Mononuclear cell (primary cell): ENCODE measurements around the gene MAP7. TPM values are rescaled to one million over a fixed set of nuclear protein-coding genes. Genes with fewer than 3 reads are reported as not detected.
"Not testable (repeated sequence)": the region's sequence is repeated elsewhere in the genome, so short reads cannot be mapped to it uniquely, and the experiment has no call there.

ENCODE experiments used
- H3K27me3 ChIP-seq: 2 replicates; pipeline ENCODE4 v1.6.0; 2011; ENCODE audit warnings: low read length, control low read depth; ENCODE audit not compliant: insufficient read depth
- H3K4me1 ChIP-seq: 2 replicates; pipeline ENCODE4 v1.5.1; 2011; ENCODE audit warnings: mild to moderate bottlenecking, low read length, control low read depth; ENCODE audit not compliant: insufficient read depth
- H3K4me3 ChIP-seq: 2 replicates; pipeline ENCODE4 v1.5.1; 2011; ENCODE audit warnings: mild to moderate bottlenecking, low read length, moderate library complexity
- H3K9me3 ChIP-seq: 2 replicates; pipeline ENCODE4 v1.5.1; 2011; ENCODE audit warnings: low read depth, mild to moderate bottlenecking, control low read depth, low read length
- total RNA-seq: library from RNA; depleted of rRNA; stranded (reverse); fragments of >200 nt; gene quantifications from one replicate; pipeline ENCODE4 v1.2.3, GENCODE V29; 2012

Gene MAP7
- total RNA-seq, 1 donor, result 0.31 TPM

GRCh38 chr6:136317971-136318370, 232.3 kb downstream of the MAP7 start:
- no peaks in the 10 kb centered on the region for H3K27me3 ChIP-seq
- no peaks in the 10 kb centered on the region for H3K4me1 ChIP-seq
- H3K4me3 ChIP-seq, result no peak overlapping the region
- no peaks in the 10 kb centered on the region for H3K9me3 ChIP-seq

- no peaks in the 10 kb centered on the region for H3K4me1 ChIP-seq
- H3K4me3 ChIP-seq, result no peak overlapping the region
- no peaks in the 10 kb centered on the region for H3K27me3 ChIP-seq
- H3K9me3 ChIP-seq, result no peaks in the 10 kb centered on the region
Measured at GRCh38 chr6:136317021-136317694, 233.1 kb downstream of the MAP7 start.

DNA sequence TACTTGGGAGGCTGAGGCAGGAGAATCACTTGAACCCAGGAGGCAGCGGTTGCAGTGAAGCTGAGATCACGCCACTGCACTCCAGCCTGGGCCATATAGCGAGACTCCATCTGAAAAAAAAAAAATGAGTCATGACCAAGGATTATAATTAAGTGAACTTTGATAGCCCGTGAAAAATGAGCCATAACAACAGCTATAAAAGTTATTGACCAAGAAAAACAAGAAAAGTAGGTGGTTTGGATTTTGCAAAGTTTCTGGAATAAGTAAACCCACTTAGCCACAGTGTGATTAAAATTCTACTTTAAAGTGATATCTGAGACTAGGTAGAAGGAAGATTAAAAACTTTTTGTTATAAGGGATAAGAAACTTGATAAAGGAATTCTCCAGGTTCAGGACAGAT, 234.6 kb downstream of the MAP7 start:
- H3K27me3 ChIP-seq, result no peaks in the 10 kb centered on the region
- no peaks in the 10 kb centered on the region for H3K4me1 ChIP-seq
- no peak overlapping the region for H3K4me3 ChIP-seq
- H3K9me3 ChIP-seq, result no peaks in the 10 kb centered on the region

DNA sequence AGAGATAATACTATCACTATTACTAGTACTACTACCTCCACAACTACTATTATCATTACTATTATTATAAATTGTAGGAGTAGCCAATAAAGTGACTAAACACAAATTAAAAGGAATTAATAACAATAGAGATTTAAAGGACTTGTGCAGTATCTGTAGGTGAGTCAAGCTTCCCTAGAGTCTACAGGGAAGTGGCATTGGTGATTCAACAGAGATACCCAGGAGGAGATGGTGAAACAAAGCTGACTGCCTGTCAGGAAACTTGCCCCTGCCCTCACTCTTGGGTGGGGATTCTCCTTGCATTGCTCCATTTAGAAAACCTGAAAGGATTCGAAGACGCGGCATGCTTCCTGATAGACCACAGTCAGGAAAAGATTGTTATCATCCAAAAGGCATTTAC, 237.2 kb downstream of the MAP7 start:
- H3K4me1 ChIP-seq, result no peaks in the 10 kb centered on the region
- no peaks in the 10 kb centered on the region for H3K27me3 ChIP-seq
- no peaks in the 10 kb centered on the region for H3K9me3 ChIP-seq
- no peak overlapping the region for H3K4me3 ChIP-seq

DNA sequence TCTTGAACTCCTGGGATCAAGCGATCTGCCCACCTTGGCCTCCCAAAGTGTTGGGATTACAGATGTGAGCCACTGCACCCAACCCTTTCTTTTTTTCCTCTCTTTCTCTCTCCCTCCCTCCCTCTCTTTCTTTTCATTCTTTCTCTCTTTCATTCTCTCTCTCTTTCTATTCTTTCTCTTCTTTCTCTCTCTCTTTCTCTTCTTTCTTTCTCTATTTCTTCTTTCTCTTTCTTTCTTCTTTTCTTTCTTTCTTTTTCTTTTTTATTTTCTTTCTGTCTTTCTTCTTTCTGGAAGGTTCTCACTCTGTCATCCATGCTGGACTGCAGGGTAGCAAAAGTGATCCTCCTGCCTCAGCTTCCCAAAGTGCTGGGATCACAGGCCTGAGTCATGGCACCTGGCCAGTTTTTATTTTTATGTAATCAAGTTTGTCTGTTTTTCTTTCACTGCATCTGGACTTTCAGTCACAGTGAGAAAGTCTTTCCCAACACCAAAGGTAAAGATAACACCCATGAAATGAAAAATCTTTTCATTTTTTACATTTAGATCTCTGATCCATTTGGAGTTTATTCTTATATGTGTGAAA, 240.4 kb downstream of the MAP7 start:
- no peaks in the 10 kb centered on the region for H3K9me3 ChIP-seq
- no peak overlapping the region for H3K4me3 ChIP-seq
- no peaks in the 10 kb centered on the region for H3K27me3 ChIP-seq
- H3K4me1 ChIP-seq, result no peaks in the 10 kb centered on the region

- Histone ChIP-seq H3K9me3 (no peaks in the 10 kb centered on the region), H3K4me3 (no peak overlapping the region), H3K4me1 (no peaks in the 10 kb centered on the region), H3K27me3 (no peaks in the 10 kb centered on the region)
Measured at GRCh38 chr6:136309171-136309570, 241.1 kb downstream of the MAP7 start.

DNA sequence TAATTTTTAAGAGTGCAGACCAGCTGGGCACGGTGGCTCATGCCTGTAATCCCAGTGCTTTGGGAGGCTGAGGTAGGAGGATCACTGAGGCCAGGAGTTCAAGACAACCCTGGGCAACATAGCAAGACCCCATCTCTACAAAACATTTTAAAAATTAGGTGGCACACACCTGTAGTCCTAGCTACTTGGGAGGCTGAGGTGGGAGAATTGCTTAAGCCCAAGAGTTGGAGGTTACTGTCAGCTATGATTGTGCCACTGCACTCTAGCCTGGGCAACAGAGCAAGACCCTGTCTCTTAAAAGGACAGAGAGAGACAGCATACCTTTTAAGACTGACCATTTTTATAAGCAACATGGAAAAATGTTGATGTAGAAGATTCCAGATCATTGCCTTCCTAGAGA, 241.8 kb downstream of the MAP7 start:
- H3K9me3 ChIP-seq, H3K4me3 ChIP-seq, H3K27me3 ChIP-seq, H3K4me1 ChIP-seq: not testable (repeated sequence)

GRCh38 chr6:136307351-136307750, 242.9 kb downstream of the MAP7 start:
- Histone ChIP-seq H3K4me1 (no peaks in the 10 kb centered on the region), H3K4me3 (no peak overlapping the region), H3K9me3 (no peaks in the 10 kb centered on the region), H3K27me3 (no peaks in the 10 kb centered on the region)

GRCh38 chr6:136306466-136306865, 243.8 kb downstream of the MAP7 start:
- no peaks in the 10 kb centered on the region for H3K9me3 ChIP-seq
- H3K27me3 ChIP-seq, result no peaks in the 10 kb centered on the region
- no peak overlapping the region for H3K4me3 ChIP-seq
- H3K4me1 ChIP-seq, result no peaks in the 10 kb centered on the region

DNA sequence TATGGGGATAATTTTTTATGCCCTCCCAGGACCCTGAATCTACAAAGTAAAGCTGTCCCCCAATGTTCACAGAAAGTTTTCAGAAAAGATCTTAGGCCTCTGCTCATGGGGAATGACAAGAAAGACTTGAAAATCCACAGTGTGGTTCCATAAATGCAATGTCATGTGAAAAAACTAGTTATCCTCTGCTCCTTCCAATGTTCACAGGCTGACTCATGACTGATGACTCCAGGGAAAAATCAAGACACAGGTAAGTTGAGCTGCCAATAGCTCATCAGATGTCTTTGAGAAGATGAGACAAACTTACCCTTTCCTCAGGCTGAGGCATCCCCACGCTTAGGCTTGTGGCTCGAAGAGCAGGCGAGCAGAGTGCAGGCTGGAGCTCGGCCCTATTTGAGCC, 245.8 kb downstream of the MAP7 start:
- H3K27me3 ChIP-seq, result no peaks in the 10 kb centered on the region
- H3K4me1 ChIP-seq, result no peaks in the 10 kb centered on the region

GRCh38 chr6:136303516-136303915, 246.7 kb downstream of the MAP7 start:
- H3K9me3 ChIP-seq, result no peaks in the 10 kb centered on the region
- H3K4me1 ChIP-seq, result no peaks in the 10 kb centered on the region
- H3K4me3 ChIP-seq, result no peak overlapping the region
- no peaks in the 10 kb centered on the region for H3K27me3 ChIP-seq

More for the DNA sequence above, 245.8 kb downstream of the MAP7 start:
- Histone ChIP-seq H3K4me3 (no peak overlapping the region), H3K9me3 (no peaks in the 10 kb centered on the region)

DNA sequence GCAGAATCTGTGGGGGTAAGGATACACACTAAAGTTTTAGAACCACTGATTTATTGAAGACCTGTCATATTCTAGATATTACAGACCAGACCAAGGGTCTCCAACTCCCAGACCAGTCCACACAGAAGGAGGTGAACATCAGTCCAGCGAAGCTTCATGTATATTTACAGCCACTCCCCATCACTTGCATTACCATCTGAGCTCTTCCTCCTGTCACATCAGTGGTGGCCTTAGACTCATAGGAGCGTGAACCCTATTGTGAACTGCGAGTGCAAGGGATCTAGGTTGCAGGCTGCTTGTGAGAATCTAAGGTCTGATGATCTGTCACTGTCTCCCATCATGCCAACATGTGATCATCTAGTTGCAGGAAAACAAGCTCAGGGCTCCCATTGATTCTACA, 255.6 kb downstream of the MAP7 start:
- H3K9me3 ChIP-seq, result no peaks in the 10 kb centered on the region
- no peaks in the 10 kb centered on the region for H3K27me3 ChIP-seq
- no peak overlapping the region for H3K4me3 ChIP-seq
- H3K4me1 ChIP-seq, result peaks cover 13% of the 10 kb centered on the region

Other genes starting within 250 kb of the MAP7 start
- 27.8 TPM for gene MAP3K5, start 242.1 kb upstream of the MAP7 start, total RNA-seq